NCI-H2171 (cell line): ENCODE measurements around the gene MTCL1.

Experiments used
- DNase-seq: peaks from one replicate; lab custom pipeline; 2025; lab: John Stamatoyannopoulos, UW

The MTCL1 gene

GRCh38 chr18:8705238-8705960 lies at the start of gene MTCL1:
Gene MTCL1, plus strand, starts transcription at chr18:8705556. Its CDS starts 105 bp downstream, at chr18:8705661.
- peak; percentile 68 for DNase-seq

- DNase-seq, result no peak
These were observed 49.1 kb upstream of the MTCL1 start for GRCh38 chr18:8656232-8656631.

GRCh38 chr18:8657050-8657820 lies 48.1 kb upstream of the MTCL1 start:
- no peak for DNase-seq

- no peak for DNase-seq
These were observed 47.4 kb upstream of the MTCL1 start for GRCh38 chr18:8657873-8658470.

- no peak for DNase-seq
These were observed 46.4 kb upstream of the MTCL1 start for GRCh38 chr18:8658858-8659485.

GRCh38 chr18:8659609-8660242 lies 45.6 kb upstream of the MTCL1 start:
- DNase-seq, result no peak

GRCh38 chr18:8660316-8660715 lies 45.0 kb upstream of the MTCL1 start:
- no peak for DNase-seq

- peak; percentile 77 for DNase-seq
These were observed 43.4 kb upstream of the MTCL1 start for GRCh38 chr18:8661754-8662559.

GRCh38 chr18:8662560-8663255 lies 42.6 kb upstream of the MTCL1 start:
- DNase-seq, result no peak

GRCh38 chr18:8667846-8668245 lies 37.5 kb upstream of the MTCL1 start:
- DNase-seq, result no peak

GRCh38 chr18:8668381-8668780 lies 37.0 kb upstream of the MTCL1 start:
- DNase-seq, result no peak

GRCh38 chr18:8669571-8669970 lies 35.8 kb upstream of the MTCL1 start:
- DNase-seq, result no peak

GRCh38 chr18:8673256-8674209 lies 31.8 kb upstream of the MTCL1 start:
- no peak for DNase-seq

- no peak for DNase-seq
These were observed 30.3 kb upstream of the MTCL1 start for GRCh38 chr18:8675057-8675456.

GRCh38 chr18:8681196-8681595 lies 24.2 kb upstream of the MTCL1 start:
- no peak for DNase-seq

- DNase-seq, result no peak
These were observed 20.8 kb upstream of the MTCL1 start for GRCh38 chr18:8684577-8684976.

- DNase-seq, result peak; percentile 95
These were observed 20.0 kb upstream of the MTCL1 start for GRCh38 chr18:8685141-8685913.

- no peak for DNase-seq
These were observed 19.5 kb upstream of the MTCL1 start for GRCh38 chr18:8685914-8686216.

- DNase-seq, result no peak
These were observed 18.7 kb upstream of the MTCL1 start for GRCh38 chr18:8686611-8687010.
